GM18861 (cell line): ENCODE data around the gene WDFY4.

Source experiments
- ATAC-seq: cut with Tn5 transposase; IDR thresholded peaks from one replicate; pipeline ENCODE4 v1.9.1; 2021; ENCODE audit not compliant: unreplicated experiment

WDFY4 gene

DNA sequence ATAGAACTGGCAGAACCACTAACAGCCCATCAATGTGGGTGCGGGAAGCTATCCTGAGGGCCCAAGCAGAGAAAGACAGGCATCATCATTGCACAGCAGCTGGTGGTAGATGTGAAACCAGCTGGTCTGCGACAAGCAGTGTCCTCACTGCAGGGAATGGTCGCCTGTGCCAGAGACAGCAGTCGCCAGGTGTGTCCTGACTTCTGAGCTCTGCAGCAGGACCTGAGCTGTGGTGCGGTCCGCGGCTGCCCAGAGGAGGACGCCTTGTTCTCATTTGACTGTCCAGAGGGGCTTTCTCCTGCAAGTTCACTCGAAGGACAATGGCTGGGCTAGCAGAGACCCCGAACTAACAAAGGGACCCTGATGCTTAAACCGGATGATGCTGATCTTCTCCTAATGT lies 157.6 kb downstream of the WDFY4 start:
- no peak for ATAC-seq

DNA sequence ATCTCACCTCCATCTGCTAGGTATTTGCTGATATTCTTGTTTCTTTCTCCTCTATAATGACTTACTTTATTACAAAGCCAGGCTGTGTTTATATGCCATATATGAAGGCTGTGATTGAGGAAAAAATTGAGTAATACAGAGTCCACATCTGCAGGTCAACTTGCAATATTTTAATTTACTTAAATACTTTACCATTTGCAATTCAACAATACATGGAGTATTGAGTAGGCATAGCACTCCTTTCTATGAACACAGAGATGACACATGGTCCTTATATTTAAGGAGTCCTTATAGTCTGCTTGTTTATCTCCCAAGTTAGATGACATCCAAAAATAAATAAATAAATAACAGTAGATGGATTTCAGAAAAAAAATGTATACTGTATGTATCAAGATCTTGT lies 158.5 kb downstream of the WDFY4 start:
- ATAC-seq = no peak

DNA sequence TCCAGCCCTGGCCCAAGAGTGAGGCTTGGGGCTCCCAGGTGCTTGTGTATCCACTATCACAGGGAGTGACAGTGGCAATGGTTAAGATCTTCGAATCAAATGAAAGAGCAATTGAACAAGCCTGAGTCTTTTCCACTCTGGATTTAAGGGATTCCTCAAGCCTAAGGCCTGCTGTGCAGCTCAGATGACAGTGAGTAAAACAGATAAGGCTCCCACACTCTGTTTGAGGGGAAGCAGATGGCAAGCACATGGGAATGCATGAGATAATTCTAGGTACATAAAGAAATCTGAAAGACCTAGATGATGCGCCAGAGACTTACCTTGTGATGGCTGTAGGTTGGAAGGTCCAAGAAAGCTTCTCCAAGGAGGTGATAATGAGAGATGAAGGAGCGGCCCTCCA lies 159.9 kb downstream of the WDFY4 start:
- no peak for ATAC-seq

DNA sequence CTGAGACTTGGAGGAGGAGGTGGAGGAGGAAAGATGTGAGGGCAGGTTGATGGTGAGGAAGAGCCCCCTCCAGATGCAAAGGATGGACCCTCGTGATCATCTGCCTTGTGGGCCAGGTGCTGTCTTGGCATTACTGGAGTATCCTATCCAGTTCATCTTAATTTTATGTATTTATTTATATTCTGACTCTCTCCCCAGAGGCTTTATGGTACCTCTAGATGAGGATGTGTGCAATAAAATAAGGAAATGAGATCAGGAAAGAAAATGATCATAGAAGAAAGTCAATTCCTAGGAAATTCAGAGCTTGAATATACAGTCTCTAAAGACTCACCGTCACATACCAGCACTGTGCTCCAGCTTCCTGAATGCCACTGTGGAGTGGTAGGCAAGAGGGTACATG lies 160.8 kb downstream of the WDFY4 start:
- ATAC-seq = no peak

DNA sequence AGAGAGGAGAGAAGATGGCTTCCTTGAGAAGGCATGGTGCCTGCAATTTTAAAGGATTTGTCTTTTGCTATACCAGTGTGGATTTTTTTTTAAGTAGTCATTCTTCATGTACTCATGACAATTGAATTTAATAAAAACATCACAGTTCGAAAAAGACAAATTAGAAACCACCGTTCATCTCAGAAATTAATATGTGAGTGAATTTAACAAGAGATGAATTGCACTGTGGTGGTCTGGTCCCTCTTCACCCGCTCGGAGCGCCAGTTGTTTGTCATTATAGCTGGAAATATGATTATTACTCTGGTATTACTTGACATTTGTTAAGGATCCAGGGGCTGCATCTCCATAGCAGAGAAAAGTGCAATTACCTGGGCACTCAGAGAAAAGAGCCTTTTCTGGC lies 163.0 kb downstream of the WDFY4 start:
- ATAC-seq = no peak

DNA sequence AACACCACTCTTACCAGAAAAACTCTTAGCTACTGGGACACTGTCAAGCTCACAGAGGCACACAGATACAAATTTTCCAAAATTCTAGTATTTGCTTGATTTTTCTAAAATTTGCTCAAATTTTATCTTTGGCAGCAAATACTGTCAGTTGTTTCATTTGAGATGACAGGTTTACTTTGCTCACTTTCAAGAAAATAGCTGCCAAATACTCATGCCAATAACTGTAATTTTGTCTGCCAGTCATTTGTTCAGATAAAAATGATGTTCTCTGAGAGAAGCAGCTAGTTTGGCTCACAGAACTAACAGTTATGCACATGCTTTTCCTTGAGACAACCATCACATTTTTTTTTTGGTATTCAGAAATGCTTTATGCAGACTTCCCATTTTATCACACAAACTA lies 172.2 kb downstream of the WDFY4 start:
- no peak for ATAC-seq

DNA sequence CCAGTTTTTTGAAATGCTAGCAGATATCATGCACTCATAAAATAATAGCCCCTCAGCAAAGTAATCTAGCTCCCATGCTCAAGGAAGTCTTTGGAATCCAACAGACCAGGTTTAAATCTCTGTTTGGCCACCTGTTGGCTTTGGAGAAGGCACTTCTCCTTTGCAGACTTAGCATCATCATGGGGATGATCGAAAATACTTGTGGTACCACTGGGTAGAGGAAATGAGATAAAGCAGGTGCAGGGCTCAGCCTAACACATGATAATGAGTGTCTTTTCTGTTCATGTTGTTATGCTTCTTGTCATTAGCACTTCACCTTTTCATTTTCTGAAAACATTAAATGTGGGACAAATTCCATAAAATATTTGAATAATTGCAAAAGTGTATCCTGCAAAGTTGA lies 187.6 kb downstream of the WDFY4 start:
- ATAC-seq = no peak

DNA sequence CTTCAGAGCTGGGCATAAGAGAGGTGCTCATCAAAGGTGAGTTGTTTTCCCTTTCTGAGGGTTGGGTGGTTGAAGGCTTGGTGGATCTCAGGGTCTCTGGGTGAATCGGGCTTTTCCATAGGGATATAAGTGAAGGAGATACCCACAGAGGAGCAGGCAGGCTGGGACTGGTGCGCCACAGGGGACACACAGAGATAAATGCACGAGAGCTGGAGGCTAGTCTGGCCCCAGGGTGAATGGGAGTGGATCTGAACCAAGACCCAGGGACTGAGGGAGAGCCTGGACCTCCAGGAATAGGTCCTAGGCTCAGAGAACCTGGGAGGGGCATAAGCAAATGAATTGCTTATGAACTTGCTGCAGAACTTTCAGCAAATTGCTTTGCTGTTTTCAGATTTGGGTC lies 193.4 kb downstream of the WDFY4 start:
- no peak for ATAC-seq

DNA sequence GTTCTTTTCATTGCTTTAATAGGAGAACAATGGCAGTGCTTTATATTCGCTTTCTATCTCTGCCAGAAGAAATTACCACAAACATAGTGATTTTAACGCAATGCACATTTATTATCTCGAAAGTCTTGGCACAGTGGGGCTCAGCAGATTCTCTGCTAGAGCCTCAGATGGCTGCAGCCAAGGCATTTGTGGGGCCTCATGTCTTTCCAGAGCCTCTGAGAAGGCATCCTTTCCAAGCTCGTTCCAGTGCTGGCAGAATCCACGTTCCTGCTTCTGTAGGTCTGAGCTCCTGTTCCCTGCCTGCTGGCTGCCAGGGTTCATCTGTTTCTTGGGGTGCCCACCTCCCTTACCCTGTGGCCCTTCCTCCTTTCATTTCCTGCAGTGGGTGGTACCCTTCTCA lies 194.8 kb downstream of the WDFY4 start:
- ATAC-seq = no peak

DNA sequence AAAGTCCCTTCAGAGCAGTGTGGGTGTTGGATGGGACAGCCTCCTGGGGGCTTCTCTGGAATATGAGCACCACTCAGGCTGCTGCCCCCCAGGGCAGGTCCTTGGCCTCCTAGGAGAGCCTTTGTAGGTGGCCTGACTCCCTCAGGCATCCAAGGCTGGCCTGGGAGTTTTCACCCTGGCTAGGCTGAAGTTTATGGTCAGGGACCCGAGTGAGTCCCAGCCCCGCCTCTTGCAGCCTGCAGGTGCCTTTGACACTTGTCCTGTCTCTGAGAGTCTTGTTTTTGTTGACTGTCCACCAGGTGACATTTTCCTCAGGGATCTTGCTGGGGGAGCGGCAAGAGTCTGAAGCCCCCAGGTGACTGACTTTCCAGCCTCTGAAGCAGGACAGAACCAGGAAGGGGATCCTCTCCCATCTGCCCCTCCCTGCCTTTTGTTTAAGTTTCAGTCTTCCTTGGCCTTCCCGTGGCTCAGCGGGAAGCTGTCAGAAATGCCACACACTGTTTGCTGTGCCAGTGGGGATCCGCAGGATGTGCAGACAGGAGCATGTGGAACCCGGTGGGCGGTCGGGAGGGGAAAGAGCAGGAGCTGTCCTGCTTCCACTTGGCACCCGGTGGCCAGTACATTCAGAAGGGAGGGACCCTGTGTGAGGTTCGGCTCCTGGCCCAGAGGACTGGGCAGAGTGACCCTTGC lies 195.5 kb downstream of the WDFY4 start:
- ATAC-seq = no peak

DNA sequence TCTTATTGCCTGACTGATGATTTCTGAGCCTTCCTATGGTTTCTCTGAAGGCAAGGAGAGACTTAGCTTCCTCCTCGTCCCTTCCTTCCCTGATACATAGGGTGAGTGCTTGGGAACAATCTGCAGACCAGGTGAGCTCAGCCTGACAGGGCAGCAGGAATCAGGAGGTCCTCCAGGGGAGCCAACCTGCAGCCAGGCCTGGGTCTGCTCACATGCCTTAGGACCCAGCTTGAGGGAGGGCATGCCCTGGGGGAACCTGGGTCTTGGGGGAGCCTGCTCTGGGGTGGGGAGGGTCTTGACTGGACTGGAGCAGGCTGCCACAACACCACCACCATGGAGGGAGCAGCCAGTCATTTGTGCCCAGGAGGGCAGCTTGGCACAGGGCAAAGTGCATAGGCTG lies 197.3 kb downstream of the WDFY4 start:
- no peak for ATAC-seq

DNA sequence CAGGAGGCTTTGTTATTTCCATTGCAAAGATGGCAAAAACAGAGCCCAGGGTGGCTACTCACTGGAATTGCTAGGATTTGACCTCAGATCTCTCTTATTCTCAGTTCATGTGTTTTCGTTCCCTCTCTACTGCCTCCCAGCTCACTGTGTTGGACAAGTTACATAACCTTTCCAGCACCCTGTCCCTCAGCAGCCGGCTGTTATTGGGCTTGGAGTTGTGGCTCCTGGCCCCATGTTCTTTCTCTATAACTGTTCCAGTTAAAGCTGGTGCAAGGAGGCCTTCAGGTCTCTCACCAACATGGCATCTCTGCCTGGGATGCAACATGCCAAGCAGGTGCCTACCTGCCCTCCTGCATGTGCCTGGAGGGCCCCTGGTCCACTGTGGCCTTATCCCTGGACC lies 198.2 kb downstream of the WDFY4 start:
- ATAC-seq = no peak

DNA sequence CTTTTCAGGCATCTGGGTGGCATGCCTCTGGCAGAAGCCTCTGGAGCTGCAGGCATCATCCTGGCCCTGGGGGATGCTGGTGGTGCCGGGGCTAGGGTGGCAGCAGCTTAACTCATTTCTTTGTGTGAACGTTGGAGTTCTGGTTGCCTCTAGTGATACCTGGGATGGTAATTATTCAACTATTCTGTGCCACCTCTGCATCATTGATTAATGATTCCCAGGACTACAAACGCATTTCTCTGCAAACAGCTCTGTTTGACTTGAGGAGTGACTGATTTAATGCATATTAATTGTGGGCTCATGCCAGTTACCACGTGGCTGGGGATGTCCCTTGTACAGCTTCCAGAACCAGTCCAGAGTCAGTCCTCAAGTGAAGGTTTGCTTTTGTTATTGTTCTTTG lies 199.0 kb downstream of the WDFY4 start:
- ATAC-seq = no peak

DNA sequence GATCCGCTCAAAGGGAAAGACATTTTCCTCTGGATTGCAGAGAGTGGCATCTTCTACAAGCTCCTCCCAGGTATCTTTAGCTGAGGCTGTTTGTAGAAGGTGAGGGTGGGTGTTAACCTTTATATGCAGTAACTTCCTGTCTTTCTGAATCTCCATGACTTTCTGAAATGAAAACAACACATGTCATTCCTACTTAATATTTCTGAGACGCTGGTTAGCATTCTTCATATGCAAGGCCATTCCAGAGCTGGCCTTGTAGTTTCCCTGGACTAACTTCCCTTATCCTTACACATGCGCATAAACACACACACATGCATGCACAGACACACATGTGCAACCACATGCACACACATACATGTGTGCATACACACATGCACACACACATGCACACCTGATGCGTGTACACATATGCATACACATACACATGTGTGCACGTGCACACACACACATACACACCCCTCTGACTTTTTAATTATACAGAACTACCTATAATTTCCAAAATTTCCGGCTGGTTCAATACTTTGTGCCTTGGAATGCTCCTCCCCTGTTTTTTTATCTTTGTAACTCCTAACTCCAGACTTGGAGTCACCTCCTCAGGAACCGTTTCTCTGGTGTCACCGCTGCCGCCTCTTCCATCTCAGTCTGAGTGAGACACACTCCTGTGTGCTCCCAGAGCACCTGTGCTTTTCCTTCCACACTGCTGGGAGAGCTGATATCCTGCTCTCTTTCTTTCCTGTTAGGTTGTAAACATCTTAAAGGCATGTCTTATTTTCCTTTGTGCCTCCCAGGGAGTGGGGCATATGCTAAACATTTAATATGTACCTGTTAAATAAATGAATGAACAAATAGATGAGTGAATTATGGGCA lies 199.7 kb downstream of the WDFY4 start:
- ATAC-seq = no peak

DNA sequence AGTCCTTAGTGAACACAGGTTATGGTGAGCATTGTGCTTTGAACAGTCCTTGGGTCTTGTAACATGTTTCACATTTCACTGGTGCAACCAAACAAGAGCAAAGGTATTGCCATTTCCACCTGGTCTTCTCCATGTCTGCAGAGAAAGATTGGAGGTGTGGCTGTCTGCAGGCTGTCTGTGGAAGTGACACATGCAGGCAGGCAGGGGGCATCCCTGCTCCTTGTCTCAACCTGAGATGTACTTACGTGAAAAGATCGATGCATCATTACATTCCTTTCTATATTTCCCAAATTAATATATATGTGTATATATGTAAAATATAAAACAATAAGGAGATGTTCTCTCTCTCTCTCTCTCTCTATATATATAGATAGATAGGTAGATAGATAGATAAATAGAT lies 200.7 kb downstream of the WDFY4 start:
- ATAC-seq = no peak

DNA sequence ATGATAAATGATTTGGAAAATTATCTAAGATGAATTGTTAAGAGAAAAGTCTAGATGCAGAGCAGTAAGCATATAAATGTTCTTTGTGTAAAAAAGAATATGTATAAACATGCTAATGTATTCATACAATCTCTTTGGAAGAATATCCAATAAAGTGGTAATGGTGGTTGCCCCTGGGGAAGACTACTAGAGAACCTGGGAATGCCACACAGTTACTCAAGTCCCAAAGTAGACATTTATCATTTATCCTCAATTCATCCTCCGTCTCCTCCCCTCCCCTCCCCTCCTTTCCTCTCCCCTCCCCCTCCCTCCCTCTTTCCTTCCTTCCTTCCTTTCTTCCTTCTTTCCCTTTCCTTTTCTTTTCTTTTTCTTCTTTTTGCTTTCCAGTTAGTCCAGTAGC lies 203.3 kb downstream of the WDFY4 start:
- ATAC-seq = no peak

DNA sequence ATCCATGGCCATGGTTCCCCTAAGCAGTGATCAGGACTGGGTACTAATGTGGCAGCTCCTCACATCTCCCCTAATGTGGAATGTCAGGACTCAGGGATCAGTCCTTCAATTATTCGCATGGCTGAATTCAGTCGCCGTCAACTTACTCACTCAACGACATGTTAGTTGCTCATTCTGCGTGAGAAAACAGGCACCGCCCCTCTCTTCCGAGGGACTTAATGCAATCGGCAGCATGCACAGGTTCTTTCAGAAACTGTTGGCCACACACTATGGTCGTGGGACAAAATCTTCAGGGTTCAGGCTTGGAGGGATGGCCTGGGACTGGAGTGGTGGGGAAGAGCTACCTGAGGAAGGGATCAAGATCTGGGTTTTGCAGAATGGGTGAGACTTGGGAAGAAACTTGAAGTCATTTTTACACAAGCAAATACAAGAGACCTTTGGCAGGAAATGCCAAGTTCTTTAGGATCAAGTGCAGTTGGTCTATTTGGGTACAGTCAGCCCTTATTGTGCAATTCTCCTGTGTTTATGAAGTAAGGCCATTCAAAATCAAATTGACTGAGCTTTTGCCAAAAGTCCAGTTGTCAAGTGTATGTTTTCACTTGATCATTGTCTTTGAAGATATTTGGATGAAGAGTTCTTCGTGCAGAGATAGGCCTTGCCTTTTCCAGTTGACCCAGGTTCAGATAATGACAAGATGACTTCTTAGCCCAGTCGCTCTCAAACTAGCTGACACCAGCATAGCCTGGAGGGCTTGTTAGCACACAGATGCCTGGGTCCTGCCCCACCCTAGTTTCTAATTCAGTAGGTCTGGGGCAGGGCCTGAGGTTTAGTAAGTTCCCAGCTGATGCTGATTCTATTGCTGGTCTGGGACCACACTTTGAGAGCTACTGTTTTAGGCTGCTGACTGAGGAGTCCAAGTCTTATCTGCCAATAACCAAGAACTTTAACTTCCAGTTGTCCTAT lies 206.5 kb downstream of the WDFY4 start:
- ATAC-seq = no peak

DNA sequence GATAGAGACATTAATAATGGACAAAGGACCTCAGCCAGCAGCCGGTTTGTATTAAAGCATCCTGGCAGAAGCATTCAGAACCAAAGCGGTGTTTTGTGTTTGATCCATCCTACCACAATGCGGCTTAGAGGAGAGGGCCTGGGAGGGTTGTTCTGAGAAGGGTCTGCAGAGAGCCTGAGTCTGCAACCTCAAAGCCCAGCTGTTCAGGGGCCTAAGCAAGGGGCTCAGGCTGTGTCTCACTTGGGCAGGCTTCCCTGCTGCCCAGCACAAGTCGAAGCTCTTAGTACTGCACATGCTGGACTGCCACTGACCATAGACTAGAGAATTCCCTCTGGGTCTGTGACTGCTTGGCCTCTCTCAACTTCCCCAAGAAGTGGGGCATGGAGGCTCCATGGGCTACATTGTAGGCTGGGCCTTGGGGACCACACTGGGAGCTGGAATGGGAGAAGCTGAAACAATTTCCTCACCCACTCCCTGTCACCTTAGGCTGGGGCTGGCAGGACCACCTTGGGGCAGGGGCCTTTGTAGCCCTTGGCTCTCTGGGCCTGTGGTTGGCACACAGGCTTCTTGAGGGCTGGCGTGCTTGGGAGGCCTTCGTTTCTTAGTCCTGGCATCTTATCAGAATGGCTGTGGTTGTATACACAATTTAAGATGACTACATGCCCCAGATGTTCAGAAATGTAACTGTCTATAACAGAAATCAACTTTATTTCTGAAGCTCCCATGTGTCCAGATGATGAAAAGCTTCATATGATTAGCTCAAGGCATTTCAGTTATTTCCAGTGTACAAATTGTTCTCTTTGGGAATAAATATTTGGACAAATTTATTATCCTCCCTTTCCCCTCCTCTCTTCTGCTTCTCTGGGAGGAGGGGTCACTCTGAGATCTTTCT lies 210.5 kb downstream of the WDFY4 start:
- no peak for ATAC-seq

DNA sequence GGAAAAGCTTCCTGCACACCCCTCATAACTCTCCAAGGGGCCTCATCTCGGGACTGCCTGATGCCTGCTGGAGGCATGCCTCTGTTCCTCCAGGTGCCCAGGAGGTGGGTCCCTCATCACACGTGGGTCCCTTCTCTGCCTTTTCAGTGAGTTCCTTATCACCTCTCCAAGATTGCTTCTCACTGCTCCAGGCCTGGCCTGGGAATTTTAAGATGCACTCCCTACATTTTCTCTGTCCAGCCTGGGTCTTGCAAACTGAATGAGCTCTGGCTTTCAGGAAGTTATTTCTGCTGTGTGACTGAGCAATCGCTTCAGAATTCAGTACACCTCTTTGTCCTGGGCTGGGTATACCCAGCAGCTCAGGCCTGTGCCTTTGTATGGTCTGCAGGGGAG lies 211.1 kb downstream of the WDFY4 start:
- ATAC-seq = no peak

DNA sequence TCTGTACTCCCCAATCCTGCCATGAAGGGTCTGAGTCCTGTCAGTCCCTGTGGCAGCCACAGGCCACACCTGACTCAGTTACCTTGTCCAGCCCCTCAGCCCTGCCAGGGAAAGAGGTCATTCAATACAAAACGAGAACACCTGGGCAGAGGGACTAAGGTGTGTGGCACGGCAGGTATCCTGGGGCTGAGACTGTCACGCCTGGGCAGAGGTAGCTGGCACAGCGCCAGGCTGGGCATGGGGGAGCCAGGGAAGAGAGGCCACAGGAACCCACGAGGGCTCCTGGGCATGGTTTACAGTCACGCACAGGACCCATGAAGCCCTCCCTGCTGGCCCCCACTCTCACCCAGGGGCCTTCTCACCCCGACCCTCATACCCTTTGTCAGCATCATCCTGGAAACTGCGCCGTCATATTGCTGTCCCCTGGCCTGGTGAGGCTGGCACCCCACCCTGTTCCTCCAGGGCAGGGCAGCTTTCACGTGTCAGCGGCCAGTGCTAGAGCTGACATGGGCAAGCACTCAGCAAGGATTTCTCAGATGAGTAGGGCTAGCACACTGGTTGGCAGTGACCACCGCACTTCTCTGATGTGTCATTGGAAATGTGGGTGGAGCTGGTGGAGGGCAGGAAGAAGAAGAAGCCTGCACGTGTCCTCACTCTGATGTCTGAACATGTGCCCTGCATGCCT lies 212.2 kb downstream of the WDFY4 start:
- no peak for ATAC-seq
